ENCODE results near the gene CARD16. TPM values are rescaled to one million over a fixed set of nuclear protein-coding genes. Genes with fewer than 3 reads are reported as not detected.

CARD16 gene
- total RNA-seq, 4 donors from 2014 or later = 2.5 to 9.4 (median 3.4) TPM; not detected in 1

- TF ChIP-seq EP300 (IDR thresholded peaks at IDR 0.05) (no peak), CTCF (IDR thresholded peaks at IDR 0.05) (no peak), POLR2AphosphoS5 (IDR thresholded peaks at IDR 0.05) (no peak), POLR2A (IDR thresholded peaks at IDR 0.05; ENCODE audit: low read depth) (no peak)
- DNase-seq (ENCODE audit: extremely low spot score) = no peak
- Histone ChIP-seq H3K4me1 (peaks cover 10 to 24% (median 19%) of the 10 kb centered on the region in 4 donors), H3K27ac (replicated peaks in 1 of 4) (no peak overlapping the region), H3K27me3 (no peaks in the 10 kb centered on the region), H3K9me3 (no peaks in the 10 kb centered on the region), H3K36me3 (no peaks in the 10 kb centered on the region), H3K4me3 (no peak overlapping the region)
- intact Hi-C loops (cut with DNase I) = no loop called here
- WGBS = 75% methylated on average over 1 of the region's 1 CpG
Observed at GRCh38 chr11:105049481-105049880, 4.3 kb upstream of the CARD16 start.

GRCh38 chr11:105046898-105047579 is 1.9 kb upstream of the CARD16 start:
- peak overlapping the region in 1 of 4 donors; percentile 6 for H3K4me3 ChIP-seq
- no peaks in the 10 kb centered on the region for H3K36me3 ChIP-seq
- no peaks in the 10 kb centered on the region for H3K27me3 ChIP-seq
- TF ChIP-seq POLR2A (IDR thresholded peaks at IDR 0.05; ENCODE audit: low read depth) (no peak), EP300 (IDR thresholded peaks at IDR 0.05) (no peak), POLR2AphosphoS5 (IDR thresholded peaks at IDR 0.05) (peak; percentile 66 to 84), CTCF (IDR thresholded peaks at IDR 0.05) (no peak)
- H3K4me1 ChIP-seq = peaks cover 10 to 24% (median 19%) of the 10 kb centered on the region in 4 donors
- WGBS = 40% methylated on average over 8 of the region's 8 CpGs
- no peaks in the 10 kb centered on the region for H3K9me3 ChIP-seq
- intact Hi-C loops (cut with DNase I) = no loop called here
- H3K27ac ChIP-seq (replicated peaks in 1 of 4) = peak overlapping the region in 3 of 4 donors; percentile 2 to 66 (median 60)
- no peak for DNase-seq (ENCODE audit: extremely low spot score)

- intact Hi-C loops (cut with DNase I) = no loop called here
- H3K27ac ChIP-seq (replicated peaks in 1 of 4) = peak overlapping the region in 3 of 4 donors; percentile 12 to 64 (median 56)
- 79% methylated on average over 5 of the region's 5 CpGs for WGBS
Observed at GRCh38 chr11:105045676-105046296, 651 bp upstream of the CARD16 start.

GRCh38 chr11:105042178-105042577 is 3.0 kb downstream of the CARD16 start:
- no peaks in the 10 kb centered on the region for H3K9me3 ChIP-seq
- no peaks in the 10 kb centered on the region for H3K36me3 ChIP-seq
- TF ChIP-seq POLR2AphosphoS5 (IDR thresholded peaks at IDR 0.05) = no peak
- TF ChIP-seq EP300 (IDR thresholded peaks at IDR 0.05) = no peak
- no peak for TF ChIP-seq CTCF (IDR thresholded peaks at IDR 0.05)
- TF ChIP-seq POLR2A (IDR thresholded peaks at IDR 0.05; ENCODE audit: low read depth) = no peak
- H3K4me3 ChIP-seq = no peak overlapping the region
- DNase-seq (ENCODE audit: extremely low spot score) = no peak
- H3K4me1 ChIP-seq = peaks cover 5 to 20% (median 15%) of the 10 kb centered on the region in 4 donors
- 88% methylated on average over 3 of the region's 3 CpGs for WGBS
- intact Hi-C loops (cut with DNase I) = no loop called here
- H3K27me3 ChIP-seq = no peaks in the 10 kb centered on the region
- no peak overlapping the region for H3K27ac ChIP-seq (replicated peaks in 1 of 4)

More at GRCh38 chr11:105045676-105046296, 651 bp upstream of the CARD16 start:
- no peaks in the 10 kb centered on the region for H3K27me3 ChIP-seq
- H3K9me3 ChIP-seq = no peaks in the 10 kb centered on the region
- peak overlapping the region; percentile 34 to 50 (median 40) for H3K4me3 ChIP-seq
- TF ChIP-seq POLR2AphosphoS5 (IDR thresholded peaks at IDR 0.05) = no peak
- TF ChIP-seq POLR2A (IDR thresholded peaks at IDR 0.05; ENCODE audit: low read depth) = no peak
- no peak for TF ChIP-seq CTCF (IDR thresholded peaks at IDR 0.05)
- TF ChIP-seq EP300 (IDR thresholded peaks at IDR 0.05) = no peak
- peaks cover 10 to 24% (median 19%) of the 10 kb centered on the region in 4 donors for H3K4me1 ChIP-seq
- no peak for DNase-seq (ENCODE audit: extremely low spot score)
- H3K36me3 ChIP-seq = no peaks in the 10 kb centered on the region

All from esophagus muscularis mucosa (tissue), 4 donors.